Transverse colon (tissue), 4 donors: Measurements from ENCODE around the gene COPS7A. TPM values are rescaled to one million over a fixed set of nuclear protein-coding genes. Genes with fewer than 3 reads are reported as not detected.
"Not testable (repeated sequence)": the region's sequence is repeated elsewhere in the genome, so short reads cannot be mapped to it uniquely, and the experiment has no call there.

ENCODE experiments used
- DNase-seq: peaks from one replicate; pipeline ENCODE4 v3.0.0-alpha.2; 2019
- H3K27ac ChIP-seq, 4 donors: fragments of 200-600 bp; sonication (generic); 2 replicates each; pipeline ENCODE4 v1.5.1; 2016 to 2018; ENCODE audit warnings: inconsistent platforms in 4 of 4
- H3K27me3 ChIP-seq: fragments of 200-600 bp; sonication (generic); 2 replicates; pipeline ENCODE4 v1.5.1; 2017; ENCODE audit warnings: inconsistent platforms
- H3K36me3 ChIP-seq, 4 donors: fragments of 200-600 bp; sonication (generic); 2 replicates each; pipeline ENCODE4 v1.5.1; 2017 to 2019; ENCODE audit warnings: inconsistent platforms in 4 of 4
- H3K4me1 ChIP-seq, 4 donors: fragments of 200-600 bp; sonication (generic); 2 replicates each; pipeline ENCODE4 v1.5.1; 2017 to 2020; ENCODE audit warnings: inconsistent platforms in 4 of 4
- H3K4me3 ChIP-seq, 4 donors: fragments of 200-600 bp; sonication (generic); 1 replicate in 1 of 4; 2 replicates in 3 of 4; pipeline versions ENCODE4 v1.5.1 to v1.6.1; 2017 to 2019; ENCODE audit warnings: inconsistent platforms in 4 of 4
- H3K9me3 ChIP-seq, 2 donors: fragments of 200-600 bp; sonication (generic); 2 replicates each; pipeline ENCODE4 v1.5.1; 2017 to 2019; ENCODE audit warnings: inconsistent platforms in 2 of 2
- EP300 ChIP-seq: sonication (generic); formaldehyde crosslinking; IDR thresholded peaks from one replicate; pipeline ENCODE4 v1.6.1; 2017; ENCODE audit warnings: antibody characterized with exemption, low read depth
- POLR2A ChIP-seq: fragments of 450-650 bp; IDR thresholded peaks from one replicate; pipeline ENCODE4 v1.6.1; 2016; ENCODE audit warnings: antibody characterized with exemption, mild to moderate bottlenecking, moderate library complexity
- POLR2AphosphoS5 ChIP-seq, 3 donors: sonication (generic); formaldehyde crosslinking; IDR thresholded peaks; one replicate each; pipeline ENCODE4 v1.6.1; 2016; ENCODE audit warnings: antibody characterized with exemption in 3 of 3
- WGBS, 2 donors: methylation state at CpG; one replicate each; pipeline ENCODE4 v1.1.5; 2018; ENCODE audit warnings: low coverage in 1 of 2; 5-methylcytosine and 5-hydroxymethylcytosine counted together
- in situ Hi-C, 4 donors: fragments of 200-750 bp; cut with MboI; loops; one replicate each; pipeline versions ENCODE4 v1.15.0 to v1.15.1; 2017; ENCODE audit warnings: low sequenced_read_pairs in 3 of 4, low pct_ligation_motif_present in 1 of 4, low pct_unique_long_range_greater_than_20kb in 1 of 4
- intact Hi-C: fragments of 100-400 bp; cut with DNase I; formaldehyde crosslinking; loops from one replicate; pipeline ENCODE4 v1.15.1; 2023; ENCODE audit warnings: low total_unique reads
- total RNA-seq, 4 donors: library from RNA; depleted of rRNA; stranded (reverse); fragments of >200 nt; gene quantifications; one replicate each; pipeline ENCODE4 v1.1.0, GENCODE V29; 2016
- TF ChIP-seq, protein P1 (sequence below), 5 experiments: fragments of 200-600 bp in 3 of 5; fragments of 450-650 bp in 2 of 5; sonication (generic) in 3 of 5; IDR thresholded peaks; 1 replicate in 2 of 5; 2 replicates in 3 of 5; pipeline ENCODE4 v1.5.1; 2016 to 2017; ENCODE audit warnings: antibody characterized with exemption in 5 of 5, inconsistent platforms in 3 of 5, mild to moderate bottlenecking in 2 of 5, moderate library complexity in 1 of 5

The COPS7A gene
- total RNA-seq, 4 donors from 2014 or later, result 13.1 to 44.9 (median 36.9) TPM

DNA sequence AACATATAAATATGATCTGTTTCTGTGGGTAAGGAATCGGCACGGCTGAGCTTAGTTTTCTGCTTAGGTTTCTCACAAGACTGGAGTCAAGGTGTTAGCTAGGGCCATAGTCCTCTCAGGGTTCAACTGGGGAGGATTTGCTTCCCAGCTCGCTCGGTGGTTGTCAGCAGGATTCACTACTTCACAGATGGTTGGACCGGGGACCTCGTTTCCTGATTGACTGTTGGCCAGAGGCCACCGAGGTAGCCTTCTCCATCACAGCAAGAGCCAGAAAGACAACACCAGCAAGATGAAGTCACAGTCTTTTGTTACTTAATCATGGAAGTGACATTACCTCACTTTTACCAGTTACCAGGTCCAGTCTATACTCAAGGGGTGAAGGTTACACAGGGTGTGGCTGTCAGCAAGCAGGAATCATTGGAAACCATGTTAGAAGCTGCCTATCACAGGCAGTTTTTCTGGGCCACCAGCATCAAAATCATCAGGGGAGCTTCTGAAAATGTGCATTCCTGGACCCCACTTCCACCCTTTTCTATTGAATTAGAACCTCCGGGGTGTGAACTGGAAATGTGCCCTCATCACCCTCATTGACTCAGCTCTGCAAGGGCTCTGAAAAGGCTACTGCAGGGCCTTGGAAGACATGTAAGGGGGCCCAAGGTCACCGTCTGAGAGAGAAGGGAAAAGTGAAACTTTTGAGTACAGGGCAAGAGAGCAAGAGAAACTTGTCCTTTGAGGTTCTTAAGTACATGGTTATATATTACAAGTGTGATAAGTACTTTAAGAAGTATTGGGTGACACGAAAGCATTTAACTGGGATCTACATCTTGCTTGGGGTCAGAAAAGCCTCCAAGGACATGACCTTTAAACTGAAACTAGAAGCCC, 10.9 kb downstream of the COPS7A start:
- no peak for DNase-seq
- Histone ChIP-seq H3K9me3 (no peaks in the 10 kb centered on the region), H3K27me3 (no peaks in the 10 kb centered on the region), H3K27ac (peak overlapping the region in 1 of 4 donors; percentile 2), H3K4me1 (no peaks in the 10 kb centered on the region), H3K4me3 (no peak overlapping the region), H3K36me3 (peaks cover 0 to 23% (median 13%) of the 10 kb centered on the region in 4 donors)
- in situ Hi-C loops, result loop anchor here in 2 of 4 donors (25.0 kb wide), 1 partner anchor 103 kb away; the partner anchor contains the start of genes GNB3 (in 2 of the 2) and P3H3 (in 2 of the 2)
- 81 to 85% methylated on average over 4 to 10 of the region's 10 CpGs for WGBS, 2 donors
- intact Hi-C loops, result loop anchor here (5.0 kb wide), 1 partner anchor 93 kb away; the partner anchor contains the start of gene P3H3
- no peak for TF ChIP-seq POLR2A
- TF ChIP-seq EP300, result no peak
- TF ChIP-seq, protein P1, sequence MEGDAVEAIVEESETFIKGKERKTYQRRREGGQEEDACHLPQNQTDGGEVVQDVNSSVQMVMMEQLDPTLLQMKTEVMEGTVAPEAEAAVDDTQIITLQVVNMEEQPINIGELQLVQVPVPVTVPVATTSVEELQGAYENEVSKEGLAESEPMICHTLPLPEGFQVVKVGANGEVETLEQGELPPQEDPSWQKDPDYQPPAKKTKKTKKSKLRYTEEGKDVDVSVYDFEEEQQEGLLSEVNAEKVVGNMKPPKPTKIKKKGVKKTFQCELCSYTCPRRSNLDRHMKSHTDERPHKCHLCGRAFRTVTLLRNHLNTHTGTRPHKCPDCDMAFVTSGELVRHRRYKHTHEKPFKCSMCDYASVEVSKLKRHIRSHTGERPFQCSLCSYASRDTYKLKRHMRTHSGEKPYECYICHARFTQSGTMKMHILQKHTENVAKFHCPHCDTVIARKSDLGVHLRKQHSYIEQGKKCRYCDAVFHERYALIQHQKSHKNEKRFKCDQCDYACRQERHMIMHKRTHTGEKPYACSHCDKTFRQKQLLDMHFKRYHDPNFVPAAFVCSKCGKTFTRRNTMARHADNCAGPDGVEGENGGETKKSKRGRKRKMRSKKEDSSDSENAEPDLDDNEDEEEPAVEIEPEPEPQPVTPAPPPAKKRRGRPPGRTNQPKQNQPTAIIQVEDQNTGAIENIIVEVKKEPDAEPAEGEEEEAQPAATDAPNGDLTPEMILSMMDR (IDR thresholded peaks at IDR 0.05), result no peak
- TF ChIP-seq POLR2AphosphoS5 (IDR thresholded peaks at IDR 0.05), result no peak

DNA sequence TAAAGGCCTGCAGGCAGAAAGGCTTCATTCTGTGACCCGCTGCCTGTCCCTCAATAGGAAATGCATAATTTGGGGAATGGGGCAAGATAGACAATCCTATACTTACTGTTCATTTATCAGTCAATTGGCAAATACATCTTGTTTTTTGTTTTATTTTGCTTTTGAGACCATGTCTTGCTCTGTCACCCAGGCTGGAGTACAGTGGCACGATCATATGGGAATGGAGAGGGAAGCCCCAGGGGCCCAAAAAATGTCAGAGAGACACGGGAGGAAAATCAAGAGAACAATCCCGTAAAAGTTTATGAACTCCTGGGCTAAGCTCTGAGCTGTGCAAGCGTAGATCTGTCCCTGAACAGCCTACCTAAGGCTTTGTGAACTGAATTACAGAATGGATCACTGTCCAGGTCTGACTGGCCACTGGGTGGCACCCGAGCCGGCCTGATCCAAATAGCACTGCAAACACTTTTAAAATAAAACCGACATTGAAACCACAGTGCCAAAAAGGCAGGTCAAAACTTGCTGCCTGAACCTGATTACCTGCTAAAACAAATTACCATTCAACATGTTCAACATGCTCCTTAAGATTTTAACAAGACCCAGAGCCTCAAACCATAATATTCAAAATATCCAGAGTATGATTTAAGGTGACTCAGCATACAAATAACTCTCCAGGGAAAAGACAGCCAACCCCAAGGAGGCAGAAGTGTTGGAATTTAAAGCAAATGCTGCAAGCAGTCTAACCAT, 11.8 kb downstream of the COPS7A start:
- Histone ChIP-seq H3K27me3 (no peaks in the 10 kb centered on the region), H3K9me3 (no peaks in the 10 kb centered on the region), H3K36me3 (peaks cover 0 to 15% (median 8%) of the 10 kb centered on the region in 4 donors), H3K4me1 (no peaks in the 10 kb centered on the region), H3K4me3 (no peak overlapping the region), H3K27ac (peak overlapping the region in 2 of 4 donors; percentile 17 to 20)
- WGBS, 2 donors, result 33 to 88% methylated on average over 2 to 8 of the region's 8 CpGs
- peak; percentile 69 for DNase-seq
- in situ Hi-C loops (loop anchor here in 2 of 4 donors (25.0 kb wide), 1 partner anchor 102 kb away; the partner anchor contains the start of genes GNB3 (in 2 of the 2) and P3H3 (in 2 of the 2)), intact Hi-C loops (loop anchor here (5.0 kb wide), 1 partner anchor 92 kb away; the partner anchor contains the start of gene P3H3)
- TF ChIP-seq, protein P1 (IDR thresholded peaks at IDR 0.05), result peak; percentile 62 to 74 (median 69)
- TF ChIP-seq EP300, result no peak

DNA sequence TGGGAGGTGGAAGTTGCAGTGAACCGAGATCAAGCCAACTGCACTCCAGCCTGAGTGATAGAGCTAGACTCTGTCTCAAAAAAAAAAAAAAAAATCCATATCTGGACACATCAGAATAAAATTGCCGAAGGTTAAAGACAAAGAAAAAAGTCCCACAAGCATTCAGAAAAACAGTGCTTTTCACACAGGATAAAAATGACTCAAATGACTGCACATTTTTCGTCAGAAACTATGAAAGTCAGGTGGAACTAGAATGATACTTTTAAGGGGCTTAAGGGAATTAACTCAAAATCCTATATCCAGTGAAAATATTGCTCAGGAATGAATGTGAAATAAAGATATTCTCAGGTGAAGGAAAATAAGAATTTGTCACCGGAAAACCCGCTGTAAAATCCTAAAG, 12.9 kb downstream of the COPS7A start:
- DNase-seq, result no peak
- TF ChIP-seq, protein P1 (IDR thresholded peaks at IDR 0.05), result no peak
- TF ChIP-seq POLR2A (no peak), POLR2AphosphoS5 (IDR thresholded peaks at IDR 0.05) (no peak), EP300 (no peak)
- intact Hi-C loops, result loop anchor here (5.0 kb wide), 1 partner anchor 91 kb away; the partner anchor contains the start of gene P3H3
- Histone ChIP-seq H3K4me3 (no peak overlapping the region), H3K27ac (no peak overlapping the region), H3K27me3 (no peaks in the 10 kb centered on the region), H3K36me3 (peaks cover 0 to 3% (median 1%) of the 10 kb centered on the region in 4 donors), H3K9me3 (no peaks in the 10 kb centered on the region), H3K4me1 (no peaks in the 10 kb centered on the region)
- WGBS, 2 donors, result 84 to 91% methylated on average over 5 of the region's 5 CpGs
- in situ Hi-C loops, result loop anchor here in 2 of 4 donors (25.0 kb wide), 1 partner anchor 101 kb away; the partner anchor contains the start of genes GNB3 (in 2 of the 2) and P3H3 (in 2 of the 2)

DNA sequence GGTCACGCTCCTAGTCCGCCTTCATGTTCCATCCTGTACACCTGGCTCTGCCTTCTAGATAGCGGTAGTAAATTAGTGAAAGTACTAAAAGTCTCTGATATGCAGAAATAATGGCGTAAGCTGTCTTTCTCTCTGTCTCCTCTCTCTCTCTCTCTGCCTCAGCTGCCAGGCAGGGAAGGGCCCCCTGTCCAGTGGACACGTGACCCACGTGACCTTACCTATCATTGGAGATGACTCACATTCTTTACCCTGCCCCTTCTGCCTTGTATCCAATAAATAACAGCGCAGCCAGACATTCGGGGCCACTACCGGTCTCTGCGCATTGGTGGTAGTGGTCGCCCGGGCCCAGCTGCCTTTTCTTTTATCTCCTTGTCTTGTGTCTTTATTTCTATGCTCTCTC, 18.2 kb downstream of the COPS7A start:
- H3K4me1 ChIP-seq, H3K27me3 ChIP-seq, H3K36me3 ChIP-seq, DNase-seq, intact Hi-C loops, H3K4me3 ChIP-seq, H3K9me3 ChIP-seq, H3K27ac ChIP-seq: not testable (repeated sequence)
- 88 to 89% methylated on average over 6 to 10 of the region's 12 CpGs for WGBS, 2 donors
- in situ Hi-C loops, result loop anchor here in 3 of 4 donors (10.0 to 25.0 kb wide), 2 partner anchors 83 to 95 kb away; partner anchors contain the start of genes P3H3 (in 3 of the 3), GNB3 (in 2 of the 3) and GPR162 (in 1 of the 3)
